ENCODE measurements around the gene HSPA1A. TPM values are rescaled to one million over a fixed set of nuclear protein-coding genes. Genes with fewer than 3 reads are reported as not detected.

The HSPA1A gene
- total RNA-seq, 1 experiment from 2014 or later: 57.2 TPM

DNA sequence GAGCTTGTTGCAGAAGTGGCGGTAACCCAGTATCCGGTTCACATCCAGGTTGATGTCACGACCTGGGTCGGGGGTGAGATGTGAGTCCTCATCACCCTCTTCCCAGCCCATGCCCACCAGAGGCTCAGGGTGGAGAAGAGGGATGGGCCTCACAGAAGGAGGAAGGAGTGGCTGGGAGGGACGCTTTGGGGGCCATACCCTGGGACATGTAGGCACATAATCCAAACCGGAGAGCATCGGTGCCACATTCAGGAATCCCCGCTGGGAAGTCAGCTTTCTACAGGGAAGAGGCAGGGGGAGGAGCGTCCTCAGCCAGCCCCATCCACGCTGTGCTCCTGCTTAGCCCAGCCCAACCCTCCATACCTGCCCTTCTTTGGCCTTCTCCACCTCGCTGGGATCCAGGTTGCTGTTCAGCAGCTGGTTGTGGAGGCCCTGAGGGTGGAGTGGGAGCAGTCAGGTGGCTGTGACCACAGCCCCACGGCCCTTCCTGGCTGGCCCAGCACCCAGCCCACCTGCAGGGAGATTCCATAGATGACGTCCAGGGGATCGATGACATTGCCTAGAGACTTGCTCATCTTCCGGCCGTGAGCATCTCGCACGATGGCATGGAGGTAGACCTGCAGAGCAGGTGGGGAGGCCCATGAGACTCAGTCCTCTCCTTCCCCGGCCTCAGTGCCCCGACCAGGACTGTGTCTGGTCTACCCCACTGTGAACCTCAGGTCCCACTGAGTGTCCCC lies 34.7 kb upstream of the HSPA1A start (continued):
- TF ChIP-seq GRHL2 (CRISPR knock-in tag; IDR thresholded peaks at IDR 0.05; ENCODE audit: insufficient replicate concordance, severe bottlenecking) (no peak), ZNF425 (CRISPR knock-in tag; conservative IDR thresholded peaks at IDR 0.05) (no peak), ETV6 (CRISPR knock-in tag; IDR thresholded peaks at IDR 0.05) (no peak), ZNF121 (CRISPR knock-in tag; IDR thresholded peaks at IDR 0.05) (no peak), CDX4 (CRISPR knock-in tag; IDR thresholded peaks at IDR 0.05; ENCODE audit: borderline replicate concordance) (no peak), E2F5 (CRISPR knock-in tag; IDR thresholded peaks at IDR 0.05) (no peak), CREB1 (CRISPR knock-in tag; IDR thresholded peaks at IDR 0.05) (no peak), OVOL2 (CRISPR knock-in tag; IDR thresholded peaks at IDR 0.05; ENCODE audit: borderline replicate concordance) (no peak), ZNF416 (CRISPR knock-in tag; IDR thresholded peaks at IDR 0.05) (no peak), ZSCAN18 (CRISPR knock-in tag; IDR thresholded peaks at IDR 0.05) (no peak), TEAD1 (CRISPR knock-in tag; IDR thresholded peaks at IDR 0.05) (no peak)

- Mint-ChIP-seq H3K9me3 (no peaks in the 10 kb centered on the region), H3K27ac (no peak overlapping the region; the same call in 1 of the 2 replicates), H3K27me3 (ENCODE audit: low read depth) (no peaks in the 10 kb centered on the region), H3K4me3 (no peak overlapping the region), H3K4me1 (0 out of 2 replicates have a peak, but pooled peaks cover under 1% of the 10 kb centered on the region), H3K36me3 (peaks cover 31% of the 10 kb centered on the region)
- ATAC-seq (no peak; the same call in 1 of the 2 replicates), DNase-seq (ENCODE audit: low spot score) (no peak)
- ChIA-PET POLR2A (no interaction called here), CTCF (interaction anchor here (1.1 to 1.3 kb wide), 2 partner anchors 12 to 144 kb away, joined by 3 to 4 read pairs; no protein-coding TSS in a partner anchor)
- no peak for TF ChIP-seq ZNF219 (CRISPR knock-in tag; IDR thresholded peaks at IDR 0.05; ENCODE audit: borderline replicate concordance)
- TF ChIP-seq CREM (CRISPR knock-in tag; IDR thresholded peaks at IDR 0.05): no peak
- TF ChIP-seq, protein P1, sequence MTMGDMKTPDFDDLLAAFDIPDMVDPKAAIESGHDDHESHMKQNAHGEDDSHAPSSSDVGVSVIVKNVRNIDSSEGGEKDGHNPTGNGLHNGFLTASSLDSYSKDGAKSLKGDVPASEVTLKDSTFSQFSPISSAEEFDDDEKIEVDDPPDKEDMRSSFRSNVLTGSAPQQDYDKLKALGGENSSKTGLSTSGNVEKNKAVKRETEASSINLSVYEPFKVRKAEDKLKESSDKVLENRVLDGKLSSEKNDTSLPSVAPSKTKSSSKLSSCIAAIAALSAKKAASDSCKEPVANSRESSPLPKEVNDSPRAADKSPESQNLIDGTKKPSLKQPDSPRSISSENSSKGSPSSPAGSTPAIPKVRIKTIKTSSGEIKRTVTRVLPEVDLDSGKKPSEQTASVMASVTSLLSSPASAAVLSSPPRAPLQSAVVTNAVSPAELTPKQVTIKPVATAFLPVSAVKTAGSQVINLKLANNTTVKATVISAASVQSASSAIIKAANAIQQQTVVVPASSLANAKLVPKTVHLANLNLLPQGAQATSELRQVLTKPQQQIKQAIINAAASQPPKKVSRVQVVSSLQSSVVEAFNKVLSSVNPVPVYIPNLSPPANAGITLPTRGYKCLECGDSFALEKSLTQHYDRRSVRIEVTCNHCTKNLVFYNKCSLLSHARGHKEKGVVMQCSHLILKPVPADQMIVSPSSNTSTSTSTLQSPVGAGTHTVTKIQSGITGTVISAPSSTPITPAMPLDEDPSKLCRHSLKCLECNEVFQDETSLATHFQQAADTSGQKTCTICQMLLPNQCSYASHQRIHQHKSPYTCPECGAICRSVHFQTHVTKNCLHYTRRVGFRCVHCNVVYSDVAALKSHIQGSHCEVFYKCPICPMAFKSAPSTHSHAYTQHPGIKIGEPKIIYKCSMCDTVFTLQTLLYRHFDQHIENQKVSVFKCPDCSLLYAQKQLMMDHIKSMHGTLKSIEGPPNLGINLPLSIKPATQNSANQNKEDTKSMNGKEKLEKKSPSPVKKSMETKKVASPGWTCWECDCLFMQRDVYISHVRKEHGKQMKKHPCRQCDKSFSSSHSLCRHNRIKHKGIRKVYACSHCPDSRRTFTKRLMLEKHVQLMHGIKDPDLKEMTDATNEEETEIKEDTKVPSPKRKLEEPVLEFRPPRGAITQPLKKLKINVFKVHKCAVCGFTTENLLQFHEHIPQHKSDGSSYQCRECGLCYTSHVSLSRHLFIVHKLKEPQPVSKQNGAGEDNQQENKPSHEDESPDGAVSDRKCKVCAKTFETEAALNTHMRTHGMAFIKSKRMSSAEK (CRISPR knock-in tag; IDR thresholded peaks at IDR 0.05; ENCODE audit: borderline replicate concordance): no peak
These were observed 33.9 kb upstream of the HSPA1A start for GRCh38 chr6:31781244-31782125.

All from WTC11 (cell line).